Renal pelvis (tissue), 4 donors: ENCODE measurements around the gene NTM. TPM values are rescaled to one million over a fixed set of nuclear protein-coding genes. Genes with fewer than 3 reads are reported as not detected.

Experiments
- DNase-seq: peaks from one replicate; pipeline ENCODE4 v3.0.0-alpha.2; 2013
- polyA plus RNA-seq, 3 donors: library from polyadenylated mRNA; unstranded; fragments of 120-200 nt; gene quantifications; one replicate each; pipeline ENCODE4 v1.2.1, GENCODE V29; 2013; ENCODE audit not compliant: insufficient read length in 3 of 3

NTM gene
- polyA plus RNA-seq, 3 donors: 37.2 to 44.8 (median 37.5) TPM

- no peak for DNase-seq
Observed at GRCh38 chr11:131637469-131638175, 267.2 kb downstream of the NTM start.

GRCh38 chr11:131638889-131639288 lies 268.5 kb downstream of the NTM start:
- no peak for DNase-seq

DNA sequence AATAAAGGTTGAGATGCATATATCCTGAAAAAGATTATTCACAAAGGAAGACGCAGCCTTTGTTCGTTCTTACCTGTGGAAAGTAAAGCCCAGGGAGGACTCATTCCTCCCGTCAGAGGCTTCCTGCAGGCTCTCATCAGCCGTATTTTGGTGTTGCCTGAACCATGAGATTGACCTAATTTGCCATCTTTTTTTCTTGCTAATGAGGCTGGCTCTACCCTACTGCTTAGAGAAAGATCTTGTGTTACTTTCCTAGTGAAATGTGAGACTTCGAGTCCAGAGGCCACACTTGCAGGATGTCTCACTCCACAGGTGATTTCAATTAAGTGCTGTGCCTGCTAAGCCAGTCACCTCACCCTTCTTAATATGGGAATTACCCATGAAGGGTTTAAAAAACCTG lies 269.9 kb downstream of the NTM start:
- no peak for DNase-seq

- DNase-seq: no peak
Observed at GRCh38 chr11:131642756-131643531, 272.5 kb downstream of the NTM start.

GRCh38 chr11:131644204-131644795 lies 273.9 kb downstream of the NTM start:
- DNase-seq: no peak

DNA sequence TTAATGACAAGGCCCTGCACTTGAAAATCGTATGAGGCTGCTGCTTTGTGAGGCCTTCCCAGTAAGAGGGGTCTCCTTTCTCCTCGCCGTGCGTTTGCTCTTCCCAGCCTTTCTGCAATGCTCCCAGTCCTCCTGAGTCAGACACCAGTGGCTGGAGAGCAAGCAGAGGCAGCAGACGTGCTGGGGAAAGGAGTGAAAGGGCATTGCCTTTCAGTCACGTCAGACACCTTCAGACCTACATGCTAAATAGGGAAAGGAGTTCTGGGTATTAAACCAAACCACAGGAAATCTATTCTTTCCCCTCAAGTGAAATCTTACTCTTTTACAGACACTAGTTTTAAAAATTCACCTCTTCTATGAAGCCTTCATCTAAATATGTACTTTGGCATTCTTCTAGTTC lies 274.8 kb downstream of the NTM start:
- DNase-seq: no peak

DNA sequence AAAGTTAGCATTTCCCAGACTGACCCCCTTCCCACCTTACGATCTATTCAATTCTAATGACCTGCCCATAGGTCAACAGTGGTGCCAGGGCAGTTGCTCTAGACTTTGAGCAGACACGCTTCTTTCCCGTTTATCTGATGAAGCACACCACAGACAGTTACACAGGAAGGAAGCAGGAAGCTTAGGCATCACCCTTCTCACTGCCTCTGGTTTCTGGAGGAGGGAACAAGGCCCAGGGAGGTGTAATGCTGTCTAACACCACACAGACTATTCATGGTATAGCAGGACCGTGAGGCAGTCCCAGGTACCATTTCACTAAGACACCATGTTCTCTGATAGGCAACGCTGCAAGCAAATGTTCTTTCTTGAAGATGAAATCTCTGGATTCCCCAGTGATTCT lies 279.4 kb downstream of the NTM start:
- DNase-seq: no peak

DNA sequence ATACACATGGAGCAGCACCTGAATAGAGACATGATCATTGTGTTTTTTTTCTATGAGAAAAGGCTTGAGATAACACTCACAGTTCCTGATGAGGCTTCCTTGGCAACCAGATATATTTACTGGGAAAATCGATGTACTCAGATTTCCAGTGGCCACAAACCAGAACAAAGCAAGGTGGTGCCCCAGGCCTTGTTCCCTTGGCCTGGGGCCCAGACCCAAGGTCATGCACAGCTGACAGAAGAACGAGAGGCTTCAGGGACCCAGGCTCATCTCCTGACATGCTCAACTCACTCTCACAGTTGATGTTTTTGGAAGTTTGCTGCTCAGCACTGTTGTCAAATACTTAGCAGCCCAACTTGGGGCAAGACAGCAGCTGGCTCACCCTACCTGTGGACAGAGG lies 281.8 kb downstream of the NTM start:
- DNase-seq: no peak

DNA sequence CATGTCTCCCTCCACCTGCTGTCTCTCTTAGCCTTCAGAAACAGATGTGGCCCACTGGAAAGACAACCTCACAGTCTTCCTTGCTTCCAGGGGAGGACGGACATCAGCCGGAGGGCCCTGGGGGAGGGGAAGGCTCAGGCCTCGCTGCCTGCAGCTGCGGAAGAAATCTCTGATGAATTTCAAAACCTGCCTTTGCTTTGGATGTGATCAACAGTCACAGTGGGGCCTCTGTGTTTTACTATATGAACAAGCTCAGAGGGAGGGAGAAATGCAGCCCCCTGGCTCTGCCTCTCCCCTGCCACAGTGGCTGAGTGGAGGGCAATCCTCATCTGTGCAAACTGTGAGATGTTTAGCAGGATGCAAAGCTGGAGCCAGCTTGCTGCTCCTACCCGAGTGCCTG lies 282.8 kb downstream of the NTM start:
- DNase-seq: no peak

DNA sequence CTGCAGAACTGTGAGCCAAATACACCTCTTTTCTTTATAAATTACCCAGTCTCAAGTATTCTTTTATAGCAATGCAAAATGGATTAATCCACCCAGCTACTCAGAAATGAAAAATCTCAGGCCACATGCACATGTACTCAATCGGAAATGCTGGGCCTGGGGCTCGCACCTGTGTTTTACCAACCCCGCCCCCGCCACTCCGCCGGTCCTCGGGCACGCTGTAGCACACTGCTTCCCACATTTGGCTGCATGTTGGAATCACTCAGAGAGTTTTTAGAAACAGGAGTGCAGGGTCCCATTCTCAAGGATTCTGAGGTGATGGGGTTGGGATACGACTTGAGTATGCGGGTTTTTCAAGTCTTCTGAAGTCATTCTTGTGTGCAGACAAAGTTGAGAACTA lies 284.4 kb downstream of the NTM start:
- no peak for DNase-seq

GRCh38 chr11:131656179-131656838 lies 285.9 kb downstream of the NTM start:
- DNase-seq: no peak

DNA sequence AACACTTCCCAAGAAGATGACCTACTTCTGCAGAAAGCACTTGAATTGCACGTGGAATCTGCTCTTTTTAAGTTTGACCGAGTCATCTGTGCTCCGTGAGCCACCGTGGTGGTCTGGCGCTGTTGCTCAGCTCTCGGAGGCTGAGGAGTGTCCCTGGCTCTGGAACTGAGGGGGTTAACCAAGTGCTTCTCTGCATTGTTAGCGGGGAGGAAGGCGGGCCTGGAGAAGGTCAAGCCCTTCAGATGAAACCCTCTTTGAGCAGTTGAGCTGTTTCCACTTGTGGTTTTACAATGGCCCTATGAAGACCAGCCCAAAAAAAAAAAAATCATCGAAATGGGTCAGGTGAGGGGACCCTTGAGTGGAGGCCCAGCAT lies 286.4 kb downstream of the NTM start:
- DNase-seq: no peak

DNA sequence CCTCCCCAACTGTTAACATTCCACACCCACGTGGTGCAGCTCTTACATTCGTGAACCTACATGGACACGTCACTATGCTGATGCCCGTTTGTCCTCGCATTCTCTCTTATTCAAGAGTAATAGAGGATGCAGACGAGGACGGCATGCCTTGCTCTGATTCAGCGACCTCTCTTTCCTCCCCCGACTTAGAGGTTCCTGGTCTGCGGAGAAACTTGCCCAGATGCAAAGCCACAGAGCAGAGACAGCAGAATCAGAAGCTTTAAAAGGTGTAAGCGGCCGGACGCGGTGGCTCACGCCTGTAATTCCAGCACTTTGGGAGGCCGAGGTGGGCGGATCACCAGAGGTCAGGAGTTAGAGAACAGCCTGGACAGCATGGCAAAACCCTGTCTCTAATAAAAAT lies 288.0 kb downstream of the NTM start:
- DNase-seq: no peak

GRCh38 chr11:131658952-131659351 lies 288.5 kb downstream of the NTM start:
- no peak for DNase-seq

- DNase-seq: no peak
Observed at GRCh38 chr11:131659931-131660330, 289.5 kb downstream of the NTM start.

DNA sequence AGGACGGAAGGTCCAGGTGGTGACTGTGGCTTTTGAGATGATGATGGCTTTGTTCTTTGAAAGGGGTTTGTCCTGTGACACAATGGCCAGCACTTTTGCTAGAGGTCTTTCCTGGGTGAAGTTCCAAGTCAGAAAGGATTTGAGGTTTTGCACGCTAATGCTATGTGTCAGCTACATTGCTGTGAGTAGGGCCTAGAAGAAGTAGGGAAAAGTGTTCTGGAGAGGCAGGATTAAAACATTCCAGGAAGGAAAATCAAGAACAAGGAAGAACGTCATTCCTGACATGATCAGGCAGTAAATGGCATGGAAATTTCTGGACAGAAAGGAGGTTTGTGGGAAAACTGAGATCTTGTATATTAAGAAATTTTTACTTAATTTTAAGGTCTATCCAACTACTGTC lies 290.7 kb downstream of the NTM start:
- DNase-seq: no peak

GRCh38 chr11:131662317-131662972 lies 292.0 kb downstream of the NTM start:
- DNase-seq: no peak

DNA sequence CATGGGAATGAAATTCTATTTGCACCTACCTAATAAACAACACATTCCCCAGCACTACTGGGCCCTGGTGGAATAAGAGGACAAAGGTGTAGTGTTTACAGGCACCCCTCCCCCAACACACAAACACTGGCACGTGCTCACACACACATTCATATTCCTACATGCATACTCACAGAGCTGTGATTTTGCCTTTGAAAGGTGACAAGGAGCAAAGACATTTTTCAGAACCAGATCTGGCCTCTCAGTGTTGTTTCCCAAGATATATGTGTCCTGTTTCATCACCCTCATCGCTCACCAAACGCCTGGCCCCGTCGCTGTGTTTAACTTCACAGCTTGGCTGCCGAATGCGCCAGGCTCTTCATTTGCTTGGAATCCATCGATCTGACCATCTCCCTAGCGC lies 292.6 kb downstream of the NTM start:
- DNase-seq: no peak

DNA sequence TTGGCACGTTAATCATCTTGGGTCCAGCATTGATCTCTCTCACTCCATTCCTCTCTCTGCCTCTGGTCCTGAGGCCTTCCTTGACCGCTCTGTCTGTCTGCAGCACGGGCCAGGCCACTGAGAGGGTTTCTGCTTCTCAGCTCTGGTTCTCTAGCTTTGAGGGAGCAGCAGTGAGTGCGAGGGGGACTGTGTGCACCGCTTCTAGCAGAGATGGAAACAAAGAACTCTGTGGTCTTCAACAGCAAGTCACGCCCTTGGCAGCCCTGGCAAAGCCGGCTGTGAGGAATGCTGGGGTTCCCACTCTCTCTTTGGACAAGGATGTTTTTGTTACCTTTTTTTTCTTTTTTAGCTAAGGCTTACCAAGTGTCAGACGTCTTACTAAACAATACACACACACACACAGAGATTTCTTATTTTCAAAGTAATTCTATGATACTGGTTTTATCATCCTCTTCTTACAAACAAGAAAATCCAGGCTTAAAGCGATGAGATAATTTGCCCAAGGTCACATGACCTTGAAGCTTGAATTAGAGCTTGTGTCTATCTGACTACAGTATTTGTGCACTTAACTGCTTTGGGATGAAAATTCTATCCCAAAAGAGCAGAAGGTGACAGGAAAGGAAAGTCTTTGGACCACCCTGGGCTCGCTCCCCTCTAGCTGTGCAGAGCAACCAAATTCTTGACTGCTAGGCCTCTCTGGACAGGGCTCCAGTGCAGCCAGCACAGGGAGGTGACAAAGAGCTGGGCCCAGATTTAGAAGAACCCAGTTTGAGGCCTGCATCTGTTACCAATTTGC lies 293.2 kb downstream of the NTM start:
- DNase-seq: no peak

GRCh38 chr11:131664293-131664692 lies 293.9 kb downstream of the NTM start:
- DNase-seq: no peak

- DNase-seq: no peak
Observed at GRCh38 chr11:131664816-131665215, 294.4 kb downstream of the NTM start.
